GM12878 (cell line): Measurements from ENCODE around the gene DTX1. TPM values are rescaled to one million over a fixed set of nuclear protein-coding genes. Genes with fewer than 3 reads are reported as not detected.

ENCODE experiments used
- ATAC-seq: fragments of 200-7000 bp; cut with Tn5 transposase; 3 replicates; pipeline ENCODE4 v1.9.1; 2020; ENCODE audit warnings: mild to moderate bottlenecking, moderate library complexity
- BruUV-seq: library from RNA; stranded (reverse); fragments of 400-500 nt; replicated peaks from 2 replicates; lab custom pipeline; 2021; lab: Mats Ljungman, UMichigan
- CTCF ChIA-PET: fragments of 300-600 bp; sonication (Branson Sonifier 250); formaldehyde crosslinking; extraction: SDS; loops from one replicate; lab custom pipeline; 2021; ENCODE audit warnings: inconsistent platforms; lab: Yijun Ruan, JAX
- POLR2A ChIA-PET: fragments of 350-600 bp; formaldehyde crosslinking; extraction: SDS; loops from one replicate; lab custom pipeline; 2021; ENCODE audit warnings: inconsistent platforms; lab: Charles Lee
- RAD21 ChIA-PET: fragments of 300-600 bp; sonication (Branson Sonifier 250); formaldehyde crosslinking; loops from one replicate; lab custom pipeline; 2023; ENCODE audit warnings: antibody characterized with exemption; ENCODE audit not compliant: unreplicated experiment; lab: Charles Lee
- SMC1A ChIA-PET: fragments of 300-600 bp; sonication (Branson Sonifier 250); formaldehyde crosslinking; loops from one replicate; lab custom pipeline; 2023; ENCODE audit not compliant: unreplicated experiment, uncharacterized antibody; lab: Charles Lee
- DNase-seq: peaks from one replicate; pipeline ENCODE4 v3.0.0-alpha.2; 2011; ENCODE audit warnings: low read depth, low spot score
- FAIRE-seq: peaks from 3 replicates; lab custom pipeline; 2011; peaks lifted over from hg19 to GRCh38; lab: Jason Lieb, UNC
- H2AFZ ChIP-seq: 2 replicates; pipeline ENCODE4 v1.6.0; 2011; ENCODE audit warnings: low read depth, low read length, control low read depth; ENCODE audit not compliant: control insufficient read depth
- H3K27ac ChIP-seq: 2 replicates; pipeline ENCODE4 v1.5.1; 2011; ENCODE audit warnings: control low read depth; ENCODE audit not compliant: control insufficient read depth, insufficient read depth
- H3K27me3 ChIP-seq, 2 experiments: replicated peaks in 1 of 2; 2 replicates each; pipeline versions ENCODE4 v1.6.0 to v1.6.1; 2011; ENCODE audit warnings: low read length in 1 of 2; ENCODE audit not compliant: control insufficient read depth in 2 of 2, insufficient read depth in 2 of 2
- H3K36me3 ChIP-seq, 2 experiments: 2 replicates each; pipeline ENCODE4 v1.5.1; 2011; ENCODE audit warnings: low read length in 1 of 2; ENCODE audit not compliant: control insufficient read depth in 2 of 2, insufficient read depth in 2 of 2
- H3K4me1 ChIP-seq: 2 replicates; pipeline ENCODE4 v1.6.1; 2011; ENCODE audit warnings: mild to moderate bottlenecking, low read length, moderate library complexity, mixed read lengths; ENCODE audit not compliant: control insufficient read depth, insufficient read depth
- H3K4me2 ChIP-seq: 2 replicates; pipeline ENCODE4 v1.6.0; 2011; ENCODE audit warnings: control low read depth; ENCODE audit not compliant: control insufficient read depth, insufficient read depth
- H3K4me3 ChIP-seq: fragments of 200-600 bp; sonication (generic); 2 replicates; pipeline ENCODE4 v1.5.1; 2016
- H3K79me2 ChIP-seq: 2 replicates; pipeline ENCODE4 v1.6.0; 2011; ENCODE audit warnings: low read length; ENCODE audit not compliant: control insufficient read depth, insufficient read depth
- H3K9ac ChIP-seq: 2 replicates; pipeline ENCODE4 v1.8.0; 2011; ENCODE audit warnings: low read length, control low read depth, mixed read lengths; ENCODE audit not compliant: control insufficient read depth, insufficient read depth
- H3K9me3 ChIP-seq: replicated peaks from 3 replicates; pipeline ENCODE4 v1.5.1; 2011; ENCODE audit warnings: mild to moderate bottlenecking, low read length; ENCODE audit not compliant: control insufficient read depth, insufficient read depth
- H4K20me1 ChIP-seq: 2 replicates; pipeline ENCODE4 v1.6.0; 2011; ENCODE audit not compliant: control insufficient read depth, insufficient read depth
- GABPA ChIP-seq: IDR thresholded peaks from 2 replicates; pipeline ENCODE4 v1.6.1; 2014; ENCODE audit warnings: antibody characterized with exemption, low read depth, mild to moderate bottlenecking, inconsistent platforms
- JUNB ChIP-seq: IDR thresholded peaks from 2 replicates; pipeline ENCODE4 v1.6.1; 2016; ENCODE audit warnings: antibody characterized with exemption, mild to moderate bottlenecking
- KAT2A ChIP-seq: conservative IDR thresholded peaks from 2 replicates; pipeline ENCODE4 v1.6.1; 2011; ENCODE audit warnings: low read depth, low read length; ENCODE audit not compliant: control insufficient read depth
- NFXL1 ChIP-seq: fragments of 450-650 bp; IDR thresholded peaks from 2 replicates; pipeline ENCODE4 v1.6.1; 2017; ENCODE audit warnings: antibody characterized with exemption, mild to moderate bottlenecking, borderline replicate concordance
- PML ChIP-seq: IDR thresholded peaks from 2 replicates; pipeline ENCODE4 v1.6.1; 2012; ENCODE audit warnings: low read length, inconsistent platforms
- SREBF2 ChIP-seq: IDR thresholded peaks from 2 replicates; pipeline ENCODE4 v1.6.1; 2012; ENCODE audit warnings: mild to moderate bottlenecking, low read length
- TCF3 ChIP-seq: IDR thresholded peaks from 2 replicates; pipeline ENCODE4 v1.6.1; 2012; ENCODE audit warnings: low read depth, mild to moderate bottlenecking, low read length, borderline replicate concordance; ENCODE audit not compliant: insufficient read depth
- ZBTB33 ChIP-seq: fragments of 450-650 bp; IDR thresholded peaks from 2 replicates; pipeline ENCODE4 v1.6.1; 2017; ENCODE audit warnings: mild to moderate bottlenecking
- ZNF592 ChIP-seq: fragments of 450-650 bp; IDR thresholded peaks from 2 replicates; pipeline ENCODE4 v1.6.1; 2017; ENCODE audit warnings: mild to moderate bottlenecking, moderate library complexity
- WGBS: methylation state at CpG from one replicate; pipeline ENCODE4 v1.1.6; 2016; ENCODE audit warnings: low lambda C conversion rate; ENCODE audit not compliant: insufficient replicate concordance, insufficient coverage; ENCODE audit errors: missing lambda C conversion rate; 5-methylcytosine and 5-hydroxymethylcytosine counted together
- in situ Hi-C: fragments of 300-500 bp; cut with MboI; formaldehyde crosslinking; loops from 9 replicates; pipeline ENCODE4 v1.14.3; 2018; ENCODE audit warnings: mixed read lengths
- intact Hi-C: fragments of 100-400 bp; cut with micrococcal nuclease; formaldehyde crosslinking; loops from one replicate; pipeline ENCODE4 v1.14.2; 2022; ENCODE audit not compliant: unreplicated experiment
- polyA plus RNA-seq, 11 experiments: library from polyadenylated mRNA; depleted of rRNA in 4 of 11; unstranded in 6 of 11; stranded (reverse) in 5 of 11; fragments of >200 nt; fragmentation: Nextera tagmentation in 4 of 11; fragmentation: Illumina TruSeq in 1 of 11; extraction: Ambion mirVana in 4 of 11; extraction: Trizol in 1 of 11; gene quantifications; 1 replicate in 1 of 11; 2 replicates in 10 of 11; pipeline versions ENCODE4 v1.2.1 to v1.2.3, GENCODE V29; 2011 to 2016; ENCODE audit warnings: inconsistent platforms in 2 of 11, missing spikeins in 2 of 11, low read depth in 1 of 11
- total RNA-seq, 4 experiments: library from RNA; depleted of rRNA in 3 of 4; stranded (reverse); fragments of >200 nt in 3 of 4; fragmentation: Illumina TruSeq in 1 of 4; extraction: Trizol in 1 of 4; gene quantifications; 2 replicates each; pipeline versions ENCODE4 v1.2.1 to v1.2.3, GENCODE V29; 2013 to 2021

The DTX1 gene
- total and polyA plus RNA-seq, 10 of the 15 experiments (the other 5 are each of a cell fraction or from before 2014, with no cell fraction given): 0.09 to 2.8 (median 0.66) TPM

GRCh38 chr12:113109360-113109759 is 52.8 kb downstream of the DTX1 start:
- no peak overlapping the region for H2AFZ ChIP-seq
- H3K9ac ChIP-seq: no peak overlapping the region
- POLR2A ChIA-PET: interaction anchor here (0.5 to 0.7 kb wide), 2 partner anchors 20 to 45 kb away, joined by 3 to 4 read pairs; no protein-coding TSS in a partner anchor
- H3K4me2 ChIP-seq: no peak overlapping the region
- ATAC-seq: no peak; the same call in 2 of the 3 replicates
- intact Hi-C loops: loop anchor here (5.0 kb wide), 1 partner anchor 43 kb away; no protein-coding TSS in a partner anchor
- FAIRE-seq: no peak
- no peak for TF ChIP-seq ZBTB33
- TF ChIP-seq PML: no peak
- TF ChIP-seq SREBF2: no peak
- no peak for TF ChIP-seq NFXL1
- TF ChIP-seq KAT2A: no peak
- TF ChIP-seq GABPA: no peak
- no peak for TF ChIP-seq JUNB
- TF ChIP-seq TCF3: no peak
- TF ChIP-seq ZNF592: no peak
- TF ChIP-seq, all 136 proteins: peak for 0
- RAD21 ChIA-PET: interaction anchor here (1.2 kb wide), 1 partner anchor 63 kb away, joined by 3 read pairs; no protein-coding TSS in a partner anchor
- BruUV-seq: no TSS peak
- Histone ChIP-seq H3K27me3 (no peaks in the 10 kb centered on the region; a peak in 1 of 4 replicates), H3K36me3 (no peaks in the 10 kb centered on the region), H3K79me2 (no peaks in the 10 kb centered on the region), H3K4me3 (no peak overlapping the region), H3K4me1 (no peaks in the 10 kb centered on the region), H4K20me1 (no peaks in the 10 kb centered on the region), H3K27ac (no peak overlapping the region), H3K9me3 (no peaks in the 10 kb centered on the region)
- SMC1A ChIA-PET: interaction anchor here (0.7 to 1.5 kb wide), 3 partner anchors 16 to 974 kb away, joined by 3 to 4 read pairs (median 4); no protein-coding TSS in a partner anchor
- CTCF ChIA-PET: interaction anchor here (0.7 to 1.5 kb wide), 4 partner anchors 10 to 65 kb away, joined by 3 to 5 read pairs (median 4); no protein-coding TSS in a partner anchor
- no peak for DNase-seq
- in situ Hi-C loops: no loop called here
- WGBS: 33% methylated on average over 5 of the region's 5 CpGs
